DMS53 treated with DMSO at 0.1 percent for 48 hours (cell line): Measurements from ENCODE around the gene KLHL29.

Source experiments
- DNase-seq: peaks from one replicate; lab custom pipeline; 2025; ENCODE audit not compliant: unreplicated experiment; lab: John Stamatoyannopoulos, UW

KLHL29 gene

DNA sequence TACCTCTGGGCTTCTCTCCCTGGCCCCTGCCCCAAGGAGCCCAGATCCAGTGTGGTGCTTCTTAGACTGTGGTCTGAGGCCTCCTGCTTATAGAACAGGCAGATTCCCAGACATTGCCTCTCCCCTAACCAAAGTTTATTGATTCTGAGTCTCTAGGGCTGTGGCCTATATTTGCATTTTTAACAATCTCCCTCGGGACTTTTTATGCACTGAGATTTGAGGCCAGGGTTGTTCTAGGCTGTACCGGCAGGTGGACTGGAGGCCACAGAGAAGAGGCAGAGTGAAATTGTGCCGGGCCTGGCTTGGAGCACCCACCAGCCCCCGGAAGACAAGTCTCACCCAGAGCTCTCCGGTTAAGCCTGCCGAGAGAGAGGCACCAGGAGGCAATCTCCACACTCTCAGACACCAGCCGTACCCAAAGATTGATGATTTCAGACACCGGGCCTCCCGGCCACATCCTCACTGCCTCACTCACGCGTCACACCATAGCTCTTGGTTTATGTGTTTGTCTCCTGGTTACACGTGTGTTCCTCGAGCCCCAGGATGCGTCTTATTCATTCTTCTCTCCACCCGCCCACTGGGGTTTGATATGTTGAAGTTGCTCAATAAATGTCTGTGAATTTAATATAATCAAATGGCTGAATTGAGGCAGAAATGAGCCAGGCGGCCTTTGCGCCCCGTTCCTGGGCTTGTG, 203.7 kb downstream of the KLHL29 start:
- no peak for DNase-seq

DNA sequence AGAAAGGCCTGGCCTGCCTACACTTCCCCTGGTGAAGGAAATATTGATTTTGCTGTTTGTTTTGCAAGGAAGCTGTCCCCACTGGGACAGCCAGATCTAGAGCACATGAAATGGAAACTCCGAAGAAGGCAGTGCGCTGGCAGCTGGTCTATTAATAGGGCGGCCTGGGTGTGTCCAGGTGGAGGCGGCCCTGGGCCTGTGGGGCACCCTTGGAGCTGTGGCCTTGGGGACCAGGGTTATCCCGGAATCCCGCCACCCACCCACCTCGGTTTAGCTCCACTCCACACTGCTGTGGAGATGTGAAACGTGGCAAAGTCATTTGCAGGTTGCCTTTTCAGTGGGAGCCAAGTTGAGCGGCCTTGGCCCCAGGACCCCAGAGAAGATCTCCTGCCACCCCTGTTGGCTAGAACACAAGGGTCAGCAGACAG, 204.3 kb downstream of the KLHL29 start:
- no peak for DNase-seq

- DNase-seq = no peak
These were observed 204.8 kb downstream of the KLHL29 start for GRCh38 chr2:23589739-23590138.

DNA sequence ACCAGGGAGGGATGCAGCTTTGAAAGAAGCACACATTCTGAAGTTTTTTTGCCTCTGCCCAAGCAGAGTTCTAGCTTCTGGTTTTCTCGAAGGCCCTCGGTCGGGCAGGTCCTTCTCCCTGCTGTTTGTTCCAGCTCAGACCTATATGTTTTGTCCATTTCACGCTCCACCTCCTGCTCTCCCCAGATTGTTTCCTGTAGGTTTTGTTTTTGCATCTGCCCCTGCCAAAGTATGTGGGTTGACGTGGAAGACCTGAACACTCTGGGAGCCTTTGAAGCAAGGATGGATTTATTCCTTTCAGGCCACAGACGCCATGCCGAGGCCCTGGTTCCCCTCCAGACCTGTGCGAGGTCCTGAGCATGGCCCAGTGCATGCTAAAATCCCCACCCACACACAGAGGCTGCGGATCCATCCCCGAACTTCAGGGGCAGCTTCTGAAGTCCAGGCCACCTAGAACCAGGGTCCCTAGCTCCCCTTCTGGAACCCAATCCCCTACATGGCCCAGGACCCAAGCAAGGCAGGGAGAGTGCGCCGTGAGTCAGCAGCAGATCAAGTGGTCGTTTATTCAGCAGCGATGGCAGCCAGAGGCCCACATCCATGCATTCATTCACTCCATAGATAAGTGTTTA, 205.4 kb downstream of the KLHL29 start:
- no peak for DNase-seq

DNA sequence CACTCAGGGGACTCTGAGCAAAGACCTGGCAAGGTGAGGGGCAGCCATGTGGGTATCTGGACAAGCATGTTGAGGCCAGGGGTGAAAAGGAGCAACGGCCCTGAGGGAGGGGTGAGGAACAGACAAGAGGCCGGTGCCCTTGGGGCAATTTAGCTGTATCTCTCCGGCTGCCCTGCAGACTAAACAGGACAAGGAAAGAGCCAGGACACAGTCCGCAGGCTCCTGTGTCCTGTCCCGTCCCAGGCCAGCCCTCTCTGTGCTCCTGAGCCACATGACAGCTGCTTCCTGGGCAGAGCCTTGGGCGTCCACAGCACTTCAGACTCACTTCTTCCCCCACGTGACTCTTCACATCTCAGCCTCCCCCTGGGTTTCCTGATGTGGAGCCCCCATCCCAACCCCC, 206.1 kb downstream of the KLHL29 start:
- DNase-seq = no peak

DNA sequence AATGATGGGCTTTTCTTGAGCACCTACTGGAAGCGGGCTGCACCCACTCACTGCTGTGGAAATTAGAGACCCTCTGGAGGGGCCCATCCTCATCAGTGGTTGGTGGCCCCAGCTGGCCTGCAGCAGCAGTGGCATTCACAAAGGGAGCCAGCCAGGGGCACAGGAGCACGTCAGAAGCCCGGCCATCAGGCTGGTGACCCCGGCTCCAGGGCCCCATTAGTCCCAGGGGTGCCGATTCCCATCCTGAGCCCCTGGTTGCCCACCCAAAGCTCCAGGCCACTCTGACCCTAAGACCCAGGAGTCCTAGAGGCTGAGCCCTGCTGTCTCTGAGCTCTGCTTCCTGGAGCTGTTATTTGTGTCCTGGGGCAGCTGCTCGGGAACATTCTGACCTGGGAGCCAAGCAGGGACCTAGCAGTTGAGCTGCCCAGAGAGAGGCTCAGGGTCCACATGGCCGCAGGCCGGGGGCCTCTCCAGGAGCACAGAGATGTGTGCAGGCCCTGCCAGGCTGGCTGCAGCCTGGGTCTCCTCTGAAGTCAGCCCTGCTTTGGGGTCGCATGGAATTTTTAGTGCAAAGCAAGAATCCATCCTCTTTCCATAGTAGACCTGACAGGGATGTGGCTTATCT, 207.2 kb downstream of the KLHL29 start:
- no peak for DNase-seq

DNA sequence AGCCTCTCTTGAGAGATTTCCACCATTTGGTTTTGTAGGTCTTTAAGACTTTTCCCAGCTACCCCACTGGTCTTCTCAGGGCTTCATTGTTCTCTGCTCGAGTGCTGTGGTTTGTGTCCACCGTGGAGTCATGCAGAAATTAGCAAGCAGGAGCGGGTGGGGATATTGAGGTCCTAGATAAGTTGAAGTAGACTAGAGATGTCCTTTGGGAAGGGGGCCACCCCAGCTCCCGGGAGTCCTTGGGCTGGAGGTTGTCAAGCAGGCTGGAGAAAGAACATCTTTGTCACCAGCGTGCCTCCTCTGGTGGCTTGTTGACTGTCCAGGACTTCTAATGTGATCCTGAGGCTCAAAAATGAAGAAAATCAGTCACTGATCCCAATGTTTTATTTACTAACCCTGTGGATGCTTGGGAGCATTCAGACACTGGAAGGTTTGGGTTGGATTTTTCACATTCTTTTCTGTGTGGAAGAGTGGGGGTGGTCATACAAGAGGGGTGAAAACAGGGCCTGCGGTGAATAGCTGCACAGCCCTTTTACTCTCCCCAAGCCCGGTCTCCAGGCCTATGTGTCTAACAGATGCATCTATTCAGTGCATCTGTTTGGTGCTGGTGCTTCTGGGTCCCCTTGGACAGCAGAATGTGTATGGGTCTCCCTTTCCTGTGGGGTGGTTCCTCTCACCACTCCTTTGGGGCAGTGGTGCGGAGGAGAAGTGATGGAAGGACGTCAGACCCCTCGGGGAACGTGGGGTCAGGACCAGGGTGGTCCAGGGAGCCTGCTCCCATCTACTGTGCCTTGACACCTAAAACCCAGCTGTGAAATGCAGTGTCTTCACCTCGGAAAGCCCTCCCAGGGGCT, 208.1 kb downstream of the KLHL29 start:
- no peak for DNase-seq

DNA sequence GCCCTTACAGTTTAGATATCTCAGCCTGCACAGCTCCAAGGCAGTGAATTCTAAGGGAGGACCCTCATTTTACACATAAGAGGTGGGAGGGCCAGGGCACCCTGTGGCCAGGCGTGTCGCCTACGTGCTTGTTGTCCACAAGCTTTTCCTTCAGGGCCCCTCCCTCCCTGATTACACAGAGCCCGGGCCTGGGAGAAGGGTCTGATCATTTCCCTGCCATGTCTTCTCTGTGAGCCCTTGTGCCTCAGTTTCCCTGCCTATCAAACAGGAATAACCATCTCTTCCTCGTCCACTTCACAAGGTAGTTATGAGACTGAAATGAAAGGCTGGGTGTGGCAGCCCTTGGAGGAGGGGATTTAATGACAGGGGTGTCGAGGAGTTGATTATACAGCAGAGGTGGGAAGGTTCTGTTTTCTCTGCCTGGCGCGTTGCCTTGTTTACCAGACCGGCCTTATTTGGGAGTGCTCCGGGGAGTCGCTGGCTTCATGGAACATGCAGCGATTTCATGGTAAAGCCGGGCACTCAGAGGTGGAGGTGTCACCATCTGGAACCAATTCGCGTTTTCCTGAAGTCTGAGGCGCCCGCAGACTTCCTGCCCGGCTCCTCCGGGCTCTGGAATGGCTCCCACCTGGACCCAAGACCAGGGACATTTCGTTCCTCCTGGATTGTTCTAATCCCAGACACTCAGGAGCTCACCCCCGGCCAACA, 208.9 kb downstream of the KLHL29 start:
- DNase-seq = no peak

DNA sequence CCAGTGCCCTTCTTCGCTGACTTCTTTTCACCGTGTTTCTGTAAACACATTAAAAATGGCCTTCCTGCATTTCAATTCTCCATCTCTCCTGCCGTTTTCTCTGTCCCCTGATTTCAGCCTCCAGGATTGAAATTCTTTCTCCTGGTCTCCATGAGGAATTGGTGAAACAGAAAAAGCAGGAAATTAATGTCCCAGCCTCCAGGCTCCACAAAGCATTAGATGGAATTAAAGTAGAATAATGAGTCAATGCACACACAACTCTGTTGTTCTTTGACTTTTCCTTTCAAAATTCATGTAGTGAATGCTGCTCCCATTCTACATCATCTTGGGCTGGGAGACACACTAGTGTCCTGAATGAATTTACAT, 209.5 kb downstream of the KLHL29 start:
- no peak for DNase-seq

DNA sequence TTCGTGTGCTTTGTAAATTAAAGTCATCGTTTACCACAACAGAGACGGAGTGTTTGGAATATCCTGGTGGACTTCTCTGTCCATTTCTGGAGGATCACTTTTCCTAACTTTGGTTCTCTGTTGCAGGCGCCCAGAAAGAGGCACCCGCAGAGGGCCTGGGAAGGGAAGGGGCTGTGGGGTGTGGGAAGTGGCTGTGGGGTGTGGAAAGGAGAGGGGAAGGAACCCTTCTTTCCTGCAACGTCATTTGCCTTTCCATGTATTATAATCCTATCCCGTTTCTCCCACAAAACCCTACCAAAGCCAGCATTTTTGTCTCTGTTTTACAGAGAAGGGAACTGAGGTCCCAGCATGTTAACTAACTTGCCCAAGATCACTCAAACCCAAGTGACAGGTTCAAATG, 210.0 kb downstream of the KLHL29 start:
- no peak for DNase-seq

- DNase-seq = peak; percentile 35
These were observed 210.7 kb downstream of the KLHL29 start for GRCh38 chr2:23595601-23596251.

GRCh38 chr2:23596316-23596885, 211.4 kb downstream of the KLHL29 start:
- DNase-seq = no peak

- no peak for DNase-seq
These were observed 212.7 kb downstream of the KLHL29 start for GRCh38 chr2:23597687-23598086.

GRCh38 chr2:23599006-23599405, 214.0 kb downstream of the KLHL29 start:
- DNase-seq = no peak

- DNase-seq = peak; percentile 9
These were observed 214.7 kb downstream of the KLHL29 start for GRCh38 chr2:23599667-23600066.

DNA sequence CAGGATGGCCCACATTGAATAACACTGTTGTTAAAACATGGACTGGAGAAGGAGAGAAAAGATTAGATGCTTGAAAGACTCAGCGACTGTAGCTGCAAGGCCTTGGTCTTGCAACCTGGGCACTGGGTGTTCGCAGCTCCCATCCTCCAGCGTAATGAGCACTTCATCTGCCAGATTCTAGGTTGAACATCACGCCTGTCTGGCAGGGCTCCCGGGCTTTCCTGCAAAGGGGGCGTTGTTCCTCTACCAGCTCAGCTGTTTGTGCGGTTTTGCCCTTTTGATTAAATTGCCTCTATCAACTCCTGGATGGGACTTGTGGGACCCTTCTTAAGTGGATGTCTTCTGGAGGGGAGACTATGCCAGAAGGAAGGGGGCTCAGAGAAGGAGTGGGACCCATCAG, 215.4 kb downstream of the KLHL29 start:
- DNase-seq = no peak

GRCh38 chr2:23601301-23601965, 216.5 kb downstream of the KLHL29 start:
- no peak for DNase-seq

DNA sequence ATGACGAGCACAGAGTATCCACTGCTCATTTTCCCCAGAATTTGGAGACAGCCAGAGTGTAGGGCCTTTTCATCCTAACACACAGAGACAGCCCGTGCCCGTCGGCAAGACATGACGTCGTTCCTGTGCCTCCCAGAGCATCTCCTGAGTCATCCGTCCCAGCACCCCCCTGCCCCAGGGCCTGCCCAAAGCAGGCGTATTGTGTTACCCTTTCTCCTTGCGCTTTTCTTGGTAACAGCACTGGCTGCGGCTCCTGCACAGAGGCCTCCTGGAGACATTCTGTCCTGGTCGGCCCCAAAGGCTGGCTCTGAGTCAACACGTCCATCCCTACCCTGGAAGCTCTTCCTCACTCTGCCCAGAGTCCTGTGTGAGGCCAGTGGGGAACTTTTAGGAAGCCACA, 217.1 kb downstream of the KLHL29 start:
- DNase-seq = no peak

- no peak for DNase-seq
These were observed 218.2 kb downstream of the KLHL29 start for GRCh38 chr2:23603156-23603555.

- no peak for DNase-seq
These were observed 218.6 kb downstream of the KLHL29 start for GRCh38 chr2:23603581-23603980.
